CD14-positive monocyte (primary cell): Measurements from ENCODE around the gene SYT8. TPM values are rescaled to one million over a fixed set of nuclear protein-coding genes. Genes with fewer than 3 reads are reported as not detected.

ENCODE experiments used
- DNase-seq, 3 donors: peaks; one replicate each; pipeline ENCODE4 v3.0.0-alpha.2; 2011 to 2022
- H2AFZ ChIP-seq: 2 replicates; pipeline ENCODE4 v1.6.0; 2012; ENCODE audit warnings: mild to moderate bottlenecking, low read depth, low read length, inconsistent platforms; ENCODE audit not compliant: insufficient read depth, poor library complexity, severe bottlenecking
- H3K27ac ChIP-seq, 2 donors: 1 replicate in 1 of 2; 2 replicates in 1 of 2; pipeline ENCODE4 v1.5.1; 2012 to 2013; ENCODE audit warnings: low read length in 2 of 2, control low read depth in 1 of 2, inconsistent platforms in 1 of 2, low read depth in 1 of 2, mild to moderate bottlenecking in 1 of 2
- H3K27me3 ChIP-seq, 2 donors: one replicate each; pipeline versions ENCODE4 v1.6.0 to v1.6.1; 2011 to 2013; ENCODE audit warnings: low read length in 2 of 2; ENCODE audit not compliant: control insufficient read depth in 2 of 2, insufficient read depth in 2 of 2
- H3K36me3 ChIP-seq, 2 donors: replicated peaks in 1 of 2; 1 replicate in 1 of 2; 2 replicates in 1 of 2; pipeline versions ENCODE4 v1.5.1 to v1.6.1; 2012 to 2013; ENCODE audit warnings: low read length in 2 of 2, control low read depth in 1 of 2, inconsistent platforms in 1 of 2, mild to moderate bottlenecking in 1 of 2; ENCODE audit not compliant: insufficient read depth in 2 of 2, control insufficient read depth in 1 of 2
- H3K4me1 ChIP-seq, 2 donors: 1 replicate in 1 of 2; 2 replicates in 1 of 2; pipeline versions ENCODE4 v1.5.1 to v1.6.1; 2012 to 2013; ENCODE audit warnings: low read length in 2 of 2, control low read depth in 1 of 2, inconsistent platforms in 1 of 2, mild to moderate bottlenecking in 1 of 2, moderate library complexity in 1 of 2; ENCODE audit not compliant: insufficient read depth in 2 of 2, control insufficient read depth in 1 of 2
- H3K4me2 ChIP-seq: replicated peaks from 2 replicates; pipeline ENCODE3; 2012; ENCODE audit warnings: low read length, moderate library complexity, mild to moderate bottlenecking; ENCODE audit not compliant: poor library complexity, severe bottlenecking; ENCODE audit errors: extremely low read depth
- H3K4me3 ChIP-seq, 3 experiments: fragments of 200-600 bp in 1 of 3; sonication (generic) in 1 of 3; replicated peaks in 1 of 3; 1 replicate in 2 of 3; 2 replicates in 1 of 3; pipeline ENCODE4 v1.5.1; 2011 to 2013; ENCODE audit warnings: low read length in 3 of 3, mild to moderate bottlenecking in 3 of 3, control low read depth in 2 of 3, low read depth in 2 of 3, inconsistent platforms in 1 of 3, moderate library complexity in 1 of 3
- H3K79me2 ChIP-seq: 2 replicates; pipeline ENCODE4 v1.6.0; 2012; ENCODE audit warnings: mild to moderate bottlenecking, control low read depth, inconsistent platforms, low read length, moderate library complexity; ENCODE audit not compliant: insufficient read depth
- H3K9ac ChIP-seq: 2 replicates; pipeline ENCODE4 v1.6.0; 2017; ENCODE audit warnings: low read length, mild to moderate bottlenecking; ENCODE audit not compliant: insufficient read depth, poor library complexity, severe bottlenecking
- H3K9me3 ChIP-seq, 2 donors: replicated peaks in 1 of 2; 1 replicate in 1 of 2; 2 replicates in 1 of 2; pipeline versions ENCODE4 v1.5.1 to v1.6.1; 2012 to 2013; ENCODE audit warnings: low read length in 2 of 2, control low read depth in 1 of 2; ENCODE audit not compliant: control insufficient read depth in 1 of 2, insufficient read depth in 1 of 2
- H4K20me1 ChIP-seq: 2 replicates; pipeline ENCODE4 v1.6.0; 2012; ENCODE audit warnings: mild to moderate bottlenecking, low read length, control low read depth, moderate library complexity; ENCODE audit not compliant: insufficient read depth
- H3K27ac Mint-ChIP-seq, 7 donors: one replicate each; pipeline ENCODE4 v1.8.0; 2020; ENCODE audit warnings: mild to moderate bottlenecking in 7 of 7, mixed read lengths in 7 of 7, moderate library complexity in 6 of 7, inconsistent platforms in 2 of 7
- H3K27me3 Mint-ChIP-seq, 3 donors: one replicate each; pipeline ENCODE4 v1.8.0; 2021 to 2022; ENCODE audit warnings: low read depth in 3 of 3, mild to moderate bottlenecking in 3 of 3, mixed read lengths in 3 of 3, moderate library complexity in 3 of 3, inconsistent platforms in 1 of 3
- H3K36me3 Mint-ChIP-seq, 2 donors: one replicate each; pipeline ENCODE4 v1.8.0; 2020; ENCODE audit warnings: mixed read lengths in 2 of 2, inconsistent platforms in 1 of 2, mild to moderate bottlenecking in 1 of 2
- H3K4me1 Mint-ChIP-seq: one replicate; pipeline ENCODE4 v1.8.0; 2020; ENCODE audit warnings: mild to moderate bottlenecking, mixed read lengths
- H3K4me3 Mint-ChIP-seq, 2 donors: one replicate each; pipeline ENCODE4 v1.8.0; 2020; ENCODE audit warnings: mild to moderate bottlenecking in 2 of 2, mixed read lengths in 2 of 2, moderate library complexity in 1 of 2
- H3K9me3 Mint-ChIP-seq, 7 donors: one replicate each; pipeline ENCODE4 v1.8.0; 2020 to 2022; ENCODE audit warnings: mixed read lengths in 7 of 7, mild to moderate bottlenecking in 6 of 7, moderate library complexity in 6 of 7, inconsistent platforms in 2 of 7
- CTCF ChIP-seq: fragments of 200-600 bp; IDR thresholded peaks from one replicate; pipeline ENCODE4 v1.8.0; 2022; ENCODE audit warnings: antibody characterized with exemption, mild to moderate bottlenecking
- WGBS: methylation state at CpG from one replicate; pipeline ENCODE4 v1.1.5; 2013; ENCODE audit warnings: missing lambda C conversion rate; ENCODE audit not compliant: insufficient coverage; 5-methylcytosine and 5-hydroxymethylcytosine counted together
- intact Hi-C, 2 donors: fragments of 100-400 bp; cut with micrococcal nuclease; formaldehyde crosslinking; loops; one replicate each; pipeline versions ENCODE4 v1.15.0 to v1.15.1; 2023
- polyA plus RNA-seq, 3 donors: library from polyadenylated mRNA; depleted of rRNA in 1 of 3; unstranded in 2 of 3; stranded (reverse) in 1 of 3; fragments of 300-500 nt in 2 of 3; fragments of >200 nt in 1 of 3; fragmentation: Illumina TruSeq in 2 of 3; gene quantifications; 1 replicate in 2 of 3; 2 replicates in 1 of 3; pipeline ENCODE4 v1.2.3, GENCODE V29; 2012 to 2021

Gene SYT8
- polyA plus RNA-seq, 3 donors, result not detected

GRCh38 chr11:1848640-1849430 lies 14.0 kb downstream of the SYT8 start:
- Histone ChIP-seq H3K9me3 (no peaks in the 10 kb centered on the region), H3K79me2 (peaks cover 27% of the 10 kb centered on the region), H3K36me3 (no peaks in the 10 kb centered on the region), H3K27ac (peak overlapping the region; percentile 100), H4K20me1 (peaks cover 1% of the 10 kb centered on the region), H2AFZ (no peak overlapping the region), H3K4me1 (peaks cover 92 to 97% of the 10 kb centered on the region in 2 donors), H3K27me3 (no peaks in the 10 kb centered on the region), H3K9ac (peak overlapping the region; percentile 86), H3K4me3 (no peak overlapping the region), H3K4me2 (no peak overlapping the region)
- 95% methylated on average over 10 of the region's 19 CpGs for WGBS
- Mint-ChIP-seq H3K4me3 (no peak overlapping the region), H3K27me3 (peaks cover 0 to 4% (median 1%) of the 10 kb centered on the region in 3 donors), H3K4me1 (peaks cover 85% of the 10 kb centered on the region), H3K27ac (peak overlapping the region; percentile 99 to 100 (median 100)), H3K36me3 (peaks cover 9 to 12% of the 10 kb centered on the region in 2 donors), H3K9me3 (no peaks in the 10 kb centered on the region)
- intact Hi-C loops, result no loop called here
- no peak for DNase-seq
- TF ChIP-seq CTCF, result no peak

- Mint-ChIP-seq H3K9me3 (no peaks in the 10 kb centered on the region), H3K4me1 (peaks cover 86% of the 10 kb centered on the region), H3K27ac (peak overlapping the region; percentile 99 to 100 (median 100)), H3K27me3 (peaks cover 0 to 4% (median 0%) of the 10 kb centered on the region in 3 donors), H3K4me3 (peak overlapping the region; percentile 7 to 60), H3K36me3 (peaks cover 21 to 32% of the 10 kb centered on the region in 2 donors)
- DNase-seq, result no peak
- peaks cover 55% of the 10 kb centered on the region for H3K79me2 ChIP-seq
- H3K27me3 ChIP-seq, result no peaks in the 10 kb centered on the region
- peak overlapping the region; percentile 97 for H3K4me2 ChIP-seq
- H4K20me1 ChIP-seq, result peaks cover 29% of the 10 kb centered on the region
- H3K9ac ChIP-seq, result peak overlapping the region; percentile 97
- peak overlapping the region; percentile 100 for H3K27ac ChIP-seq
- intact Hi-C loops, result loop anchor here in 1 of 2 donors (5.0 kb wide), 2 partner anchors 69 to 89 kb away; partner anchors contain the start of gene CTSD
- no peaks in the 10 kb centered on the region for H3K9me3 ChIP-seq
- TF ChIP-seq CTCF, result no peak
- WGBS, result 94% methylated on average over 18 of the region's 21 CpGs
- H3K4me1 ChIP-seq, result peaks cover 92 to 97% of the 10 kb centered on the region in 2 donors
- H3K4me3 ChIP-seq, result peak overlapping the region in 1 of 3 experiments; percentile 88
- H3K36me3 ChIP-seq, result peaks cover 17 to 19% of the 10 kb centered on the region in 2 donors
- H2AFZ ChIP-seq, result no peak overlapping the region
Observed at GRCh38 chr11:1851468-1852180, 16.8 kb downstream of the SYT8 start.
